Measurements from ENCODE around the gene QPCTL.
A peak's percentile ranks its signal among the peaks of the same experiment; 100 is the strongest.

Gene QPCTL

DNA sequence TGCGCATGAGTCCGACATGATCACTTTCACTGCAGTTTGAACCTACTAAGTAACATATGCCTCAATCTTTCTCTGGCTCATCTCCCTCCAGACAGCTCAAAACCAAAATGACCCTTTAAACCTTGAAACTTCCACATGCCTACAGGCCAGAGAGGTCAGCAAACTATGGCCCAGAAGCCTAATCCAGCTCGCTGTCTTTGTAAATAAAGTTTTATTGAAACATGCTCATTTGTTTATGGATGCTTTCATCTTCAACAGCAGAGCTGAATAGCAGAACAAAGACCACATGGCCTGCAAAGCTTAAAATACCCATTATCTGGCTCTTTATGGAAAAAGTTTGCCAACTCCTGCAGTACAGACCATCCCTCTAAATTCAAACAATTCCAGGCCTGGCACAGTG lies 22.7 kb downstream of the QPCTL start:
- TF ChIP-seq, protein P1, sequence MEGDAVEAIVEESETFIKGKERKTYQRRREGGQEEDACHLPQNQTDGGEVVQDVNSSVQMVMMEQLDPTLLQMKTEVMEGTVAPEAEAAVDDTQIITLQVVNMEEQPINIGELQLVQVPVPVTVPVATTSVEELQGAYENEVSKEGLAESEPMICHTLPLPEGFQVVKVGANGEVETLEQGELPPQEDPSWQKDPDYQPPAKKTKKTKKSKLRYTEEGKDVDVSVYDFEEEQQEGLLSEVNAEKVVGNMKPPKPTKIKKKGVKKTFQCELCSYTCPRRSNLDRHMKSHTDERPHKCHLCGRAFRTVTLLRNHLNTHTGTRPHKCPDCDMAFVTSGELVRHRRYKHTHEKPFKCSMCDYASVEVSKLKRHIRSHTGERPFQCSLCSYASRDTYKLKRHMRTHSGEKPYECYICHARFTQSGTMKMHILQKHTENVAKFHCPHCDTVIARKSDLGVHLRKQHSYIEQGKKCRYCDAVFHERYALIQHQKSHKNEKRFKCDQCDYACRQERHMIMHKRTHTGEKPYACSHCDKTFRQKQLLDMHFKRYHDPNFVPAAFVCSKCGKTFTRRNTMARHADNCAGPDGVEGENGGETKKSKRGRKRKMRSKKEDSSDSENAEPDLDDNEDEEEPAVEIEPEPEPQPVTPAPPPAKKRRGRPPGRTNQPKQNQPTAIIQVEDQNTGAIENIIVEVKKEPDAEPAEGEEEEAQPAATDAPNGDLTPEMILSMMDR (IDR thresholded peaks at IDR 0.05; ENCODE audit: low read length): no peak
- no peak for TF ChIP-seq EZH2 (IDR thresholded peaks at IDR 0.05; ENCODE audit: borderline replicate concordance, low read length)
- Histone ChIP-seq H3K79me2 (ENCODE audit: insufficient read depth, low read length) (peaks cover 21% of the 10 kb centered on the region), H3K27me3 (ENCODE audit: insufficient read depth, low read length) (no peaks in the 10 kb centered on the region), H3K4me3 (ENCODE audit: low read depth, low read length, poor library complexity, severe bottlenecking) (peak overlapping the region; percentile 76), H3F3A (ENCODE audit: insufficient read depth, low read length) (no peaks in the 10 kb centered on the region), H3K9ac (ENCODE audit: low read length) (peak overlapping the region; percentile 19; the same call in 1 of the 2 replicates), H3K9me2 (ENCODE audit: low read depth, low read length) (no peaks in the 10 kb centered on the region), H3K4me2 (ENCODE audit: low read length) (peak overlapping the region; percentile 41), H2AFZ (ENCODE audit: low read length) (no peak overlapping the region), H3K9me3 (ENCODE audit: low read length) (no peaks in the 10 kb centered on the region), H3K4me1 (ENCODE audit: insufficient read depth, low read length, severe bottlenecking) (peaks cover 45% of the 10 kb centered on the region), H4K20me1 (ENCODE audit: insufficient read depth, low read length) (no peaks in the 10 kb centered on the region), H3K36me3 (ENCODE audit: insufficient read depth, low read length) (peaks cover 26% of the 10 kb centered on the region), H3K27ac (ENCODE audit: low read depth, low read length, poor library complexity, severe bottlenecking) (peak overlapping the region; percentile 65)

DNA sequence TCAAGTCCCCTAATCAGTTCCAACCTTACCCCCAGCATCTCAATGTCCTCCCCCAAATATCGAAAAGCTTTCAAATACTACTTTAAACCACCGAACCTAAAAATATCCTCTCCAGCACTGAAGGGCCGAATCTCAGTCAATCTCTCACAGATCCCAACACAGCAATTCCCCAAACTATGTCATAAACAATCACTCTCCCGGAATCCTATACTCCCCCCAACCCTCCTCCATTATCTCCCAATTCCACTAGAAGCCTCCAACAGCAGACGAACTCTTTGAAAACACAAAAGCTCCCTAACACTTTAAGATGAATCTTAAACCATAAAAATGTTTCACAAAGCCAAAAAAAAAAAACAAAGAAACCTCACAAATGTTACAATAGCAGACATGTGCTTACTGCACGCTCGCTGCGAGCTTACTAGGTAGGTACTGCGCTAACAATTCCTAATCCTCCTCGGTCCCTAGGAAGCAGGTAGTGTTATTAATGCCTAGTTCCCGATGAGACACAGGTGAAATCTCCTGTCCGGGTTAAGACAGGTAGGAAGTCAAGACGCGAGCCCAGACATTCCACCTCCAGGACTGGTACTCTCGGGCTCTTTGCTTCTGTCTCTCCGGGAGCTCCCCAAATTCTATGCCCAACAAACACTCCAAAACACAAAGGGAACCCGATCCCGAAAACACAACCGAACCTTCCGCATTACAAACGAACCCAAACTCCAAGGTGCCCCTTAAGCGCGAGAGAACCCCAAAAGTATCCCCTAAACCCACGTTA lies 24.1 kb downstream of the QPCTL start:
- Histone ChIP-seq H3K27ac (ENCODE audit: low read depth, low read length, poor library complexity, severe bottlenecking) (peak overlapping the region; percentile 65), H3K4me1 (ENCODE audit: insufficient read depth, low read length, severe bottlenecking) (peaks cover 33% of the 10 kb centered on the region), H3K9me3 (ENCODE audit: low read length) (no peaks in the 10 kb centered on the region), H3K36me3 (ENCODE audit: insufficient read depth, low read length) (peaks cover 18% of the 10 kb centered on the region), H3K4me2 (ENCODE audit: low read length) (peak overlapping the region; percentile 83), H3K9ac (ENCODE audit: low read length) (peak overlapping the region; percentile 96), H3K27me3 (ENCODE audit: insufficient read depth, low read length) (no peaks in the 10 kb centered on the region), H3K79me2 (ENCODE audit: insufficient read depth, low read length) (peaks cover 21% of the 10 kb centered on the region), H3K4me3 (ENCODE audit: low read depth, low read length, poor library complexity, severe bottlenecking) (peak overlapping the region; percentile 76), H2AFZ (ENCODE audit: low read length) (no peak overlapping the region), H3K9me2 (ENCODE audit: low read depth, low read length) (no peaks in the 10 kb centered on the region), H4K20me1 (ENCODE audit: insufficient read depth, low read length) (no peaks in the 10 kb centered on the region), H3F3A (ENCODE audit: insufficient read depth, low read length) (no peaks in the 10 kb centered on the region)
- no peak for TF ChIP-seq EZH2 (IDR thresholded peaks at IDR 0.05; ENCODE audit: borderline replicate concordance, low read length)
- TF ChIP-seq, protein P1 (IDR thresholded peaks at IDR 0.05; ENCODE audit: low read length): no peak

DNA sequence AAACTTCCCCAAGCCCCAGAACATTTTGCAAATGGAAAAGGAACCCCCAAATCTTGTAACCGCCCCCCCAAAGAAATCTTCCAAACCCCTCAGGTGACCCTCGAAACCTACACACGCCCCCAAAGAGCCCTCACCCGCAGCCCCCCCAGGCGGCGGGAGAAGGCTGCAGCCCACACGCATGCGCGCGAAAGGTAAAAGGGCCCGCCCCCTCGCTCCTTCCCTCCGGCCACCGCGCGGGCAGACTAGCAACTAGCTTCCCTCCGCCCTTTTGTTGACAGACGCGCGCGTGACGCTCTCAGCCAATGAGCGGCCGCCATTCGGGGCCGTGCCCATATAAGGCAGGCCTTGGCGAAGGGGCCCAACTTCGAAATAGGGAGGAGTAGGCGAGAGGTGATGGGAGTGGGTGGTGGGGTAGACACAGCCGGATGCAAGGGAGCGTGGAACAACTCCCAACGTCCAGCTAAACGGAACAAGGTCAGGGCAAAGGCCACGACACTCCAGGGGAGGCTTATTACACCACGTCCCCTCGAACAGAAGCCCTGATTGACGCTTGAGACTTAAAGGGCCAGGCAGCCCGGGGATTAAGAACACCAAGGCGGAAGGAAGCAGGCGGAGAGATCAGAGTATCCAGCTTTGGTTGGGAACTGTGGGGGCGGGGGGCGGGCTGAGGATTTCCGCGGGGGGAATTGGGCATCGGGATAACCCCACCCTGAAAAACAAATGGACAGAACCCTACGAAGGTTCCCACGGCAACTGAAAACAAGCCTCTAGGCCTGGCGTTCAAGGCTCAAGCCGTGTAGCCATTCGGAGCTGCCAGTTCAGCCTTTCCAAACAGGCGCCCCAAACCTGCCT lies 24.9 kb downstream of the QPCTL start:
- Histone ChIP-seq H3K9me2 (ENCODE audit: low read depth, low read length) (no peaks in the 10 kb centered on the region), H3K4me2 (ENCODE audit: low read length) (peak overlapping the region; percentile 91), H3K9me3 (ENCODE audit: low read length) (no peaks in the 10 kb centered on the region), H3K27ac (ENCODE audit: low read depth, low read length, poor library complexity, severe bottlenecking) (peak overlapping the region; percentile 74), H3K79me2 (ENCODE audit: insufficient read depth, low read length) (peaks cover 21% of the 10 kb centered on the region), H3K4me1 (ENCODE audit: insufficient read depth, low read length, severe bottlenecking) (peaks cover 31% of the 10 kb centered on the region), H3F3A (ENCODE audit: insufficient read depth, low read length) (no peaks in the 10 kb centered on the region), H3K9ac (ENCODE audit: low read length) (peak overlapping the region; percentile 96), H3K4me3 (ENCODE audit: low read depth, low read length, poor library complexity, severe bottlenecking) (peak overlapping the region; percentile 76), H4K20me1 (ENCODE audit: insufficient read depth, low read length) (no peaks in the 10 kb centered on the region), H3K36me3 (ENCODE audit: insufficient read depth, low read length) (peaks cover 16% of the 10 kb centered on the region), H2AFZ (ENCODE audit: low read length) (no peak overlapping the region), H3K27me3 (ENCODE audit: insufficient read depth, low read length) (no peaks in the 10 kb centered on the region)
- TF ChIP-seq, protein P1 (IDR thresholded peaks at IDR 0.05; ENCODE audit: low read length): peak; percentile 24; the same call in 1 of the 2 replicates
- TF ChIP-seq EZH2 (IDR thresholded peaks at IDR 0.05; ENCODE audit: borderline replicate concordance, low read length): no peak
